ENCODE measurements around the gene EMD. TPM values are rescaled to one million over a fixed set of nuclear protein-coding genes. Genes with fewer than 3 reads are reported as not detected.

EMD gene
- total RNA-seq, 1 experiment from 2014 or later = 115 TPM

GRCh38 chrX:154357205-154357604 lies 21.9 kb upstream of the EMD start:
- 0 out of 7 replicates have a peak overlapping the region, but pooled peaks of 1 of the 3 experiments have one; percentile 57 for H3K27ac Mint-ChIP-seq
- no peak overlapping the region for H2AFZ ChIP-seq (ENCODE audit: low read length)
- no peak overlapping the region for H3T11ph ChIP-seq (ENCODE audit: low read length)
- no peak overlapping the region for H3K4me3 Mint-ChIP-seq
- no peaks in the 10 kb centered on the region for H3K4me1 ChIP-seq (ENCODE audit: insufficient read depth, low read length)
- H3K56ac ChIP-seq (ENCODE audit: insufficient read length, low read depth, low read length) = no peak overlapping the region
- H4K5ac ChIP-seq (ENCODE audit: insufficient read length, low read depth, low read length) = no peak overlapping the region
- no peak for DNase-seq
- H3K36me3 Mint-ChIP-seq (ENCODE audit: insufficient read depth in 1 of 3, low read depth in 3 of 3) = peaks cover 31 to 85% (median 82%) of the 10 kb centered on the region in 3 experiments
- H4K8ac ChIP-seq (replicated peaks; ENCODE audit: insufficient read length, low read depth, low read length) = no peak overlapping the region
- peaks cover 51 to 68% of the 10 kb centered on the region in 2 experiments for H3K9me3 Mint-ChIP-seq
- H3K79me2 ChIP-seq (ENCODE audit: insufficient read depth, low read length) = no peaks in the 10 kb centered on the region
- H2BK15ac ChIP-seq (ENCODE audit: low read depth, low read length) = no peak overlapping the region
- TF ChIP-seq, protein P1, sequence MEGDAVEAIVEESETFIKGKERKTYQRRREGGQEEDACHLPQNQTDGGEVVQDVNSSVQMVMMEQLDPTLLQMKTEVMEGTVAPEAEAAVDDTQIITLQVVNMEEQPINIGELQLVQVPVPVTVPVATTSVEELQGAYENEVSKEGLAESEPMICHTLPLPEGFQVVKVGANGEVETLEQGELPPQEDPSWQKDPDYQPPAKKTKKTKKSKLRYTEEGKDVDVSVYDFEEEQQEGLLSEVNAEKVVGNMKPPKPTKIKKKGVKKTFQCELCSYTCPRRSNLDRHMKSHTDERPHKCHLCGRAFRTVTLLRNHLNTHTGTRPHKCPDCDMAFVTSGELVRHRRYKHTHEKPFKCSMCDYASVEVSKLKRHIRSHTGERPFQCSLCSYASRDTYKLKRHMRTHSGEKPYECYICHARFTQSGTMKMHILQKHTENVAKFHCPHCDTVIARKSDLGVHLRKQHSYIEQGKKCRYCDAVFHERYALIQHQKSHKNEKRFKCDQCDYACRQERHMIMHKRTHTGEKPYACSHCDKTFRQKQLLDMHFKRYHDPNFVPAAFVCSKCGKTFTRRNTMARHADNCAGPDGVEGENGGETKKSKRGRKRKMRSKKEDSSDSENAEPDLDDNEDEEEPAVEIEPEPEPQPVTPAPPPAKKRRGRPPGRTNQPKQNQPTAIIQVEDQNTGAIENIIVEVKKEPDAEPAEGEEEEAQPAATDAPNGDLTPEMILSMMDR (conservative IDR thresholded peaks at IDR 0.05) = no peak
- no peak overlapping the region for H3K4ac ChIP-seq (ENCODE audit: low read depth, low read length)
- no peak overlapping the region for H3K14ac ChIP-seq (ENCODE audit: insufficient read depth, low read length)
- no peak overlapping the region for H3K23ac ChIP-seq (ENCODE audit: insufficient read length, low read depth, low read length)
- H2BK120ac ChIP-seq (ENCODE audit: low read depth, low read length, poor library complexity, severe bottlenecking) = no peak overlapping the region
- H2AK5ac ChIP-seq (ENCODE audit: insufficient read length, low read length) = no peak overlapping the region
- H3K9me3 ChIP-seq (ENCODE audit: control insufficient read depth, low read depth, low read length) = peaks cover 22% of the 10 kb centered on the region
- H3K18ac ChIP-seq (ENCODE audit: insufficient read length, low read depth, low read length) = no peak overlapping the region
- H3K4me2 ChIP-seq (ENCODE audit: insufficient read depth, insufficient read length, low read length) = no peak overlapping the region
- no peak overlapping the region for H4K91ac ChIP-seq (ENCODE audit: insufficient read length, low read depth, low read length)
- H3K4me1 Mint-ChIP-seq = no peaks in the 10 kb centered on the region
- WGBS (ENCODE audit: extremely low coverage, insufficient read length, low lambda C conversion rate) = no CpG with 5 or more reads among the region's 27 CpGs
- peaks cover 2% of the 10 kb centered on the region for H3K27me3 Mint-ChIP-seq (ENCODE audit: low read depth)
- no peaks in the 10 kb centered on the region for H3K79me1 ChIP-seq (ENCODE audit: insufficient read depth, low read depth, low read length, poor library complexity, severe bottlenecking)
- no peak overlapping the region for H2BK5ac ChIP-seq (ENCODE audit: insufficient read length, low read length)
- peaks cover 3% of the 10 kb centered on the region for H4K20me1 ChIP-seq (ENCODE audit: control insufficient read depth, insufficient read depth, insufficient read length)
- no peak overlapping the region for H2BK12ac ChIP-seq (ENCODE audit: insufficient read length, low read depth, low read length)
- no peak overlapping the region for H3K27ac ChIP-seq (ENCODE audit: insufficient read length, low read depth, low read length)
- no peaks in the 10 kb centered on the region for H3K27me3 ChIP-seq (ENCODE audit: insufficient read depth, low read length)
- H3K9ac ChIP-seq (ENCODE audit: extremely low read depth, insufficient read length, low read length) = no peak overlapping the region
- peaks cover 3% of the 10 kb centered on the region for H3K23me2 ChIP-seq (ENCODE audit: insufficient read length, low read depth, low read length, poor library complexity, severe bottlenecking)
- no peak overlapping the region for H2BK20ac ChIP-seq (ENCODE audit: low read depth, low read length, poor library complexity, severe bottlenecking)
